Measurements from ENCODE around the gene DCPS.

DNA sequence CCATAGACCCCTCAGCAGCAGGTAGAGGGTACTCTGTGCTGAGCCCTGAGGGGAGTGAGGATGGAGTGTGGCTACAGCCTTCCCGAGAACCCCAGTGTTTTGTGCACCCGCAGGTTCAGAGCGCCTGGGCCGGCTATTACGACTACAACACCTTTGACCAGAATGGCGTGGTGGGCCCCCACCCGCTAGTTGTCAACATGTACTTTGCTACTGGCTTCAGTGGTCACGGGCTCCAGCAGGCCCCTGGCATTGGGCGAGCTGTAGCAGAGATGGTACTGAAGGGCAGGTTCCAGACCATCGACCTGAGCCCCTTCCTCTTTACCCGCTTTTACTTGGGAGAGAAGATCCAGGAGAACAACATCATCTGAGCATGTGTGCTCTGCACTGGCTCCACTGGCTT lies 26.5 kb upstream of the DCPS start:
- TF ChIP-seq POLR2AphosphoS5 (IDR thresholded peaks at IDR 0.05; ENCODE audit: low read depth, low read length) (no peak), SIN3A (IDR thresholded peaks at IDR 0.05; ENCODE audit: borderline replicate concordance, insufficient read depth, low read depth, low read length) (no peak), TCF7L2 (IDR thresholded peaks at IDR 0.05; ENCODE audit: low read depth, low read length) (no peak)
- TF ChIP-seq, protein P1, sequence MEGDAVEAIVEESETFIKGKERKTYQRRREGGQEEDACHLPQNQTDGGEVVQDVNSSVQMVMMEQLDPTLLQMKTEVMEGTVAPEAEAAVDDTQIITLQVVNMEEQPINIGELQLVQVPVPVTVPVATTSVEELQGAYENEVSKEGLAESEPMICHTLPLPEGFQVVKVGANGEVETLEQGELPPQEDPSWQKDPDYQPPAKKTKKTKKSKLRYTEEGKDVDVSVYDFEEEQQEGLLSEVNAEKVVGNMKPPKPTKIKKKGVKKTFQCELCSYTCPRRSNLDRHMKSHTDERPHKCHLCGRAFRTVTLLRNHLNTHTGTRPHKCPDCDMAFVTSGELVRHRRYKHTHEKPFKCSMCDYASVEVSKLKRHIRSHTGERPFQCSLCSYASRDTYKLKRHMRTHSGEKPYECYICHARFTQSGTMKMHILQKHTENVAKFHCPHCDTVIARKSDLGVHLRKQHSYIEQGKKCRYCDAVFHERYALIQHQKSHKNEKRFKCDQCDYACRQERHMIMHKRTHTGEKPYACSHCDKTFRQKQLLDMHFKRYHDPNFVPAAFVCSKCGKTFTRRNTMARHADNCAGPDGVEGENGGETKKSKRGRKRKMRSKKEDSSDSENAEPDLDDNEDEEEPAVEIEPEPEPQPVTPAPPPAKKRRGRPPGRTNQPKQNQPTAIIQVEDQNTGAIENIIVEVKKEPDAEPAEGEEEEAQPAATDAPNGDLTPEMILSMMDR (IDR thresholded peaks at IDR 0.05) = no peak
